Left ventricle myocardium inferior (tissue), 1 donor: ENCODE results near the gene CRY1. TPM values are rescaled to one million over a fixed set of nuclear protein-coding genes. Genes with fewer than 3 reads are reported as not detected.
"Not testable (repeated sequence)": the region's sequence is repeated elsewhere in the genome, so short reads cannot be mapped to it uniquely, and the experiment has no call there.

Experiments used
- DNase-seq: peaks from one replicate; pipeline ENCODE4 v3.0.0-alpha.2; 2020
- H3K27ac ChIP-seq: fragments of 200-600 bp; replicated peaks from 2 replicates; pipeline ENCODE4 v1.8.0; 2021
- H3K27me3 ChIP-seq: fragments of 200-600 bp; 2 replicates; pipeline ENCODE4 v1.8.0; 2021; ENCODE audit warnings: low read depth
- H3K36me3 ChIP-seq: fragments of 200-600 bp; 2 replicates; pipeline ENCODE4 v1.8.0; 2021
- H3K4me1 ChIP-seq: fragments of 200-600 bp; 2 replicates; pipeline ENCODE4 v1.8.0; 2021
- H3K4me3 ChIP-seq: fragments of 200-600 bp; 2 replicates; pipeline ENCODE4 v1.8.0; 2021; ENCODE audit warnings: mild to moderate bottlenecking, moderate library complexity
- H3K9me3 ChIP-seq: fragments of 200-600 bp; replicated peaks from 2 replicates; pipeline ENCODE4 v1.8.0; 2021
- CTCF ChIP-seq: fragments of 200-600 bp; IDR thresholded peaks from 2 replicates; pipeline ENCODE4 v1.8.0; 2021; ENCODE audit warnings: antibody characterized with exemption, mild to moderate bottlenecking, borderline replicate concordance
- intact Hi-C: fragments of 100-400 bp; cut with micrococcal nuclease; formaldehyde crosslinking; loops from one replicate; pipeline ENCODE4 v1.11.0; 2022
- total RNA-seq: library from RNA; stranded (reverse); fragmentation: NEBNext Ultra II Directional; extraction: Animal tissue kit (Norgen Biotek cat#: 25700); gene quantifications from one replicate; pipeline ENCODE4 v1.2.1, GENCODE V29; 2021
- donor health status: DM: no; HTN: yes; CAD: no; lungs with severe emphysema.

Gene CRY1
- total RNA-seq, 1 donor from 2014 or later, result 10.0 TPM

- no peak for DNase-seq
- peaks cover 8% of the 10 kb centered on the region for H3K9me3 ChIP-seq
- no peaks in the 10 kb centered on the region for H3K27me3 ChIP-seq
- H3K4me1 ChIP-seq, result peaks cover 27% of the 10 kb centered on the region
- no peak for TF ChIP-seq CTCF
- H3K36me3 ChIP-seq, result no peaks in the 10 kb centered on the region
- no peak overlapping the region for H3K4me3 ChIP-seq
- intact Hi-C loops, result no loop called here
- no peak overlapping the region for H3K27ac ChIP-seq
These were observed 13.1 kb downstream of the CRY1 start for GRCh38 chr12:107080299-107080698.

GRCh38 chr12:107079172-107080011 lies 14.0 kb downstream of the CRY1 start:
- DNase-seq, result no peak
- Histone ChIP-seq H3K4me1 (peaks cover 27% of the 10 kb centered on the region), H3K9me3 (peaks cover 8% of the 10 kb centered on the region), H3K27me3 (no peaks in the 10 kb centered on the region), H3K4me3 (no peak overlapping the region), H3K36me3 (no peaks in the 10 kb centered on the region), H3K27ac (no peak overlapping the region)
- TF ChIP-seq CTCF, result peak; percentile 44
- intact Hi-C loops, result no loop called here

GRCh38 chr12:107073266-107073665 lies 20.1 kb downstream of the CRY1 start:
- H3K27me3 ChIP-seq, H3K9me3 ChIP-seq, H3K4me1 ChIP-seq, H3K27ac ChIP-seq, intact Hi-C loops, H3K4me3 ChIP-seq, H3K36me3 ChIP-seq, DNase-seq: not testable (repeated sequence)

GRCh38 chr12:107066691-107067090 lies 26.7 kb downstream of the CRY1 start:
- intact Hi-C loops, result no loop called here
- no peaks in the 10 kb centered on the region for H3K4me1 ChIP-seq
- no peaks in the 10 kb centered on the region for H3K27me3 ChIP-seq
- no peak for TF ChIP-seq CTCF
- H3K27ac ChIP-seq, result no peak overlapping the region
- H3K9me3 ChIP-seq, result peaks cover 32% of the 10 kb centered on the region
- H3K4me3 ChIP-seq, result no peak overlapping the region
- no peak for DNase-seq
- H3K36me3 ChIP-seq, result peaks cover 8% of the 10 kb centered on the region

- no peak for DNase-seq
- no peak overlapping the region for H3K4me3 ChIP-seq
- no peak overlapping the region for H3K27ac ChIP-seq
- no peaks in the 10 kb centered on the region for H3K27me3 ChIP-seq
- intact Hi-C loops, result no loop called here
- no peak for TF ChIP-seq CTCF
- peaks cover 8% of the 10 kb centered on the region for H3K36me3 ChIP-seq
- H3K4me1 ChIP-seq, result no peaks in the 10 kb centered on the region
- peaks cover 32% of the 10 kb centered on the region for H3K9me3 ChIP-seq
These were observed 28.7 kb downstream of the CRY1 start for GRCh38 chr12:107064687-107065086.

GRCh38 chr12:107064243-107064642 lies 29.1 kb downstream of the CRY1 start:
- Histone ChIP-seq H3K27ac (no peak overlapping the region), H3K4me3 (no peak overlapping the region), H3K9me3 (peaks cover 32% of the 10 kb centered on the region), H3K27me3 (no peaks in the 10 kb centered on the region), H3K4me1 (no peaks in the 10 kb centered on the region), H3K36me3 (peaks cover 8% of the 10 kb centered on the region)
- intact Hi-C loops, result no loop called here
- no peak for TF ChIP-seq CTCF
- DNase-seq, result no peak
